C4-2B (cell line): Measurements from ENCODE around the gene RIN1.

ENCODE experiments used
- CTCF ChIP-seq: fragments of 450-650 bp; conservative IDR thresholded peaks from 2 replicates; pipeline ENCODE4 v1.5.1; 2017; ENCODE audit warnings: mild to moderate bottlenecking
- ZFX ChIP-seq: fragments of 450-650 bp; IDR thresholded peaks from 2 replicates; pipeline ENCODE4 v1.6.1; 2017

- TF ChIP-seq CTCF, result no peak
- TF ChIP-seq ZFX, result no peak
Observed at GRCh38 chr11:66316849-66317251, 19.4 kb downstream of the RIN1 start, which contains the start of gene CD248.
